Caco-2 (cell line): Measurements from ENCODE around the gene B4GALNT4. TPM values are rescaled to one million over a fixed set of nuclear protein-coding genes. Genes with fewer than 3 reads are reported as not detected.
A peak's percentile ranks its signal among the peaks of the same experiment; 100 is the strongest.
"Not testable (repeated sequence)": the region's sequence is repeated elsewhere in the genome, so short reads cannot be mapped to it uniquely, and the experiment has no call there.

Experiments used
- BruUV-seq: library from RNA; stranded (reverse); fragments of 400-500 nt; replicated peaks from 2 replicates; lab custom pipeline; 2021; lab: Mats Ljungman, UMichigan
- CTCF ChIA-PET: fragments of 300-600 bp; sonication (Branson Sonifier 250); formaldehyde crosslinking; loops from one replicate; lab custom pipeline; 2022; ENCODE audit warnings: antibody characterized with exemption; lab: Charles Lee
- POLR2A ChIA-PET: fragments of 300-600 bp; sonication (Branson Sonifier 250); formaldehyde crosslinking; loops from one replicate; lab custom pipeline; 2022; ENCODE audit warnings: antibody characterized with exemption; lab: Charles Lee
- DNase-seq, 2 experiments: peaks; one replicate each; pipeline versions ENCODE4 v3.0.0 to v3.0.0-alpha.2; 2020 to 2022
- H3K27me3 ChIP-seq: replicated peaks from 2 replicates; pipeline ENCODE4 v1.6.0; 2011; ENCODE audit warnings: low read length; ENCODE audit not compliant: control insufficient read depth, insufficient read depth
- H3K36me3 ChIP-seq: 2 replicates; pipeline ENCODE4 v1.5.1; 2011; ENCODE audit warnings: low read length; ENCODE audit not compliant: control insufficient read depth, insufficient read depth
- H3K4me1 ChIP-seq: fragments of 250-450 bp; sonication (Bioruptor Pico); 2 replicates; pipeline ENCODE4 v1.5.1; 2020; ENCODE audit warnings: mild to moderate bottlenecking
- H3K4me3 ChIP-seq: 2 replicates; pipeline ENCODE4 v1.5.1; 2011; ENCODE audit warnings: low read depth, mild to moderate bottlenecking, control low read depth, low read length
- H3K9me3 ChIP-seq: fragments of 250-450 bp; sonication (Bioruptor Pico); 2 replicates; pipeline ENCODE4 v1.5.1; 2020; ENCODE audit warnings: mild to moderate bottlenecking, moderate library complexity
- H3K27ac Mint-ChIP-seq: one replicate; pipeline ENCODE4 v1.8.0; 2022; ENCODE audit warnings: mixed read lengths; ENCODE audit not compliant: unreplicated experiment
- H3K27me3 Mint-ChIP-seq: one replicate; pipeline ENCODE4 v1.8.0; 2022; ENCODE audit warnings: mixed read lengths; ENCODE audit not compliant: insufficient read depth, unreplicated experiment
- H3K36me3 Mint-ChIP-seq: one replicate; pipeline ENCODE4 v1.8.0; 2022; ENCODE audit warnings: mild to moderate bottlenecking, mixed read lengths; ENCODE audit not compliant: insufficient read depth, unreplicated experiment
- H3K4me1 Mint-ChIP-seq: one replicate; pipeline ENCODE4 v1.8.0; 2022; ENCODE audit warnings: low read depth, mixed read lengths; ENCODE audit not compliant: unreplicated experiment
- H3K4me3 Mint-ChIP-seq: one replicate; pipeline ENCODE4 v1.8.0; 2022; ENCODE audit warnings: mild to moderate bottlenecking, moderate library complexity, mixed read lengths; ENCODE audit not compliant: unreplicated experiment
- H3K9me3 Mint-ChIP-seq: one replicate; pipeline ENCODE4 v1.8.0; 2022; ENCODE audit warnings: mixed read lengths; ENCODE audit not compliant: unreplicated experiment
- CTCF ChIP-seq, 2 experiments: fragments of 200-600 bp in 1 of 2; IDR thresholded peaks; 1 replicate in 1 of 2; 2 replicates in 1 of 2; pipeline versions ENCODE4 v1.5.1 to v1.8.0; 2011 to 2022; ENCODE audit warnings: antibody characterized with exemption in 1 of 2, control low read depth in 1 of 2, inconsistent platforms in 1 of 2, low read depth in 1 of 2, low read length in 1 of 2, mild to moderate bottlenecking in 1 of 2, moderate library complexity in 1 of 2; ENCODE audit not compliant: insufficient read depth in 1 of 2, severe bottlenecking in 1 of 2, unreplicated experiment in 1 of 2
- intact Hi-C: fragments of 100-400 bp; cut with micrococcal nuclease; formaldehyde crosslinking; loops from one replicate; pipeline ENCODE4 v1.10.0; 2022; ENCODE audit not compliant: unreplicated experiment
- total RNA-seq: library from RNA; stranded (reverse); gene quantifications from 2 replicates; pipeline ENCODE4 v1.2.3, GENCODE V29; 2022

The B4GALNT4 gene
- total RNA-seq, 1 experiment from 2014 or later, result 35.6 TPM

GRCh38 chr11:409600-410483 is 40.5 kb downstream of the B4GALNT4 start:
- no peak overlapping the region for H3K4me3 Mint-ChIP-seq
- H3K27me3 ChIP-seq, result no peaks in the 10 kb centered on the region
- ChIA-PET CTCF (interaction anchor here (0.6 to 1.5 kb wide), 4 partner anchors 39 to 306 kb away, joined by 3 to 8 read pairs (median 4); no protein-coding TSS in a partner anchor), POLR2A (interaction anchor here (0.6 kb wide), 1 partner anchor 202 kb away, joined by 7 read pairs; the partner anchor contains the start of genes BET1L and RIC8A)
- no peak for TF ChIP-seq CTCF (IDR thresholded peaks at IDR 0.05; ENCODE audit: insufficient read depth in 1 of 2, low read depth in 1 of 2, low read length in 1 of 2, severe bottlenecking in 1 of 2, unreplicated experiment in 1 of 2)
- intact Hi-C loops, result loop anchor here (1.0 kb wide), 1 partner anchor 38 kb away; no protein-coding TSS in a partner anchor
- peaks cover 5% of the 10 kb centered on the region for H3K36me3 ChIP-seq
- no peaks in the 10 kb centered on the region for H3K9me3 Mint-ChIP-seq
- peaks cover 9% of the 10 kb centered on the region for H3K4me1 ChIP-seq
- peaks cover 3% of the 10 kb centered on the region; the same call in 1 of the 2 replicates for H3K9me3 ChIP-seq
- no peak overlapping the region for H3K4me3 ChIP-seq
- no TSS peak for BruUV-seq
- H3K27ac Mint-ChIP-seq, result no peak overlapping the region
- no peaks in the 10 kb centered on the region for H3K27me3 Mint-ChIP-seq
- DNase-seq, result peak in 1 of 2 experiments; percentile 69
- H3K36me3 Mint-ChIP-seq, result peaks cover 59% of the 10 kb centered on the region
- peaks cover 5% of the 10 kb centered on the region for H3K4me1 Mint-ChIP-seq

- intact Hi-C loops, result loop anchor here (1.0 kb wide), 1 partner anchor 38 kb away; no protein-coding TSS in a partner anchor
- H3K9me3 Mint-ChIP-seq, H3K4me1 Mint-ChIP-seq, DNase-seq, H3K27me3 Mint-ChIP-seq, H3K27me3 ChIP-seq, H3K9me3 ChIP-seq, H3K27ac Mint-ChIP-seq, H3K4me3 Mint-ChIP-seq, H3K4me3 ChIP-seq, H3K36me3 ChIP-seq, BruUV-seq: not testable (repeated sequence)
- peaks cover 14% of the 10 kb centered on the region for H3K4me1 ChIP-seq
- CTCF ChIA-PET, result interaction anchor here (0.7 to 2.2 kb wide), 4 partner anchors 37 to 43 kb away, joined by 3 to 8 read pairs (median 5); no protein-coding TSS in a partner anchor
- H3K36me3 Mint-ChIP-seq, result peaks cover 50% of the 10 kb centered on the region
- POLR2A ChIA-PET, result interaction anchor here (0.6 kb wide), 1 partner anchor 203 kb away, joined by 7 read pairs; the partner anchor contains the start of genes BET1L and RIC8A
Observed at GRCh38 chr11:410711-411110, 41.4 kb downstream of the B4GALNT4 start.

GRCh38 chr11:411520-411919 is 42.2 kb downstream of the B4GALNT4 start:
- H3K4me1 Mint-ChIP-seq, H3K27ac Mint-ChIP-seq, DNase-seq, BruUV-seq, H3K4me3 ChIP-seq, H3K36me3 ChIP-seq, H3K27me3 Mint-ChIP-seq, H3K9me3 ChIP-seq, intact Hi-C loops, H3K9me3 Mint-ChIP-seq, H3K4me3 Mint-ChIP-seq, H3K27me3 ChIP-seq, POLR2A ChIA-PET: not testable (repeated sequence)
- peaks cover 20% of the 10 kb centered on the region for H3K4me1 ChIP-seq
- CTCF ChIA-PET, result interaction anchor here (0.6 to 2.2 kb wide), 3 partner anchors 37 to 204 kb away, joined by 4 to 7 read pairs (median 5); partner anchors contain the start of genes BET1L and RIC8A
- H3K36me3 Mint-ChIP-seq, result peaks cover 50% of the 10 kb centered on the region
